Measurements from ENCODE around the gene CDC42BPB.
"Not testable (repeated sequence)": the region's sequence is repeated elsewhere in the genome, so short reads cannot be mapped to it uniquely, and the experiment has no call there.

CDC42BPB gene

GRCh38 chr14:102902086-102902485 is 155.3 kb downstream of the CDC42BPB start:
- Histone ChIP-seq H3K4me1 (ENCODE audit: control insufficient read depth, insufficient read depth, low read length) (no peaks in the 10 kb centered on the region), H3K36me3 (ENCODE audit: control insufficient read depth in 2 of 2, insufficient read depth in 2 of 2, low read length in 2 of 2) (peaks cover 7 to 9% of the 10 kb centered on the region in 2 donors), H3K27me3 (ENCODE audit: control insufficient read depth in 1 of 2, insufficient read depth in 2 of 2, low read length in 2 of 2) (no peaks in the 10 kb centered on the region), H3K4me3 (ENCODE audit: low read length in 2 of 2) (no peak overlapping the region), H3K27ac (ENCODE audit: low read length) (no peak overlapping the region), H3K9me3 (ENCODE audit: control insufficient read depth in 2 of 2, low read length in 2 of 2) (no peaks in the 10 kb centered on the region), H3K9ac (ENCODE audit: low read length in 2 of 2) (no peak overlapping the region)

GRCh38 chr14:102901633-102902032 is 155.7 kb downstream of the CDC42BPB start:
- H3K27me3 ChIP-seq (ENCODE audit: control insufficient read depth in 1 of 2, insufficient read depth in 2 of 2, low read length in 2 of 2) = no peaks in the 10 kb centered on the region
- no peaks in the 10 kb centered on the region for H3K9me3 ChIP-seq (ENCODE audit: control insufficient read depth in 2 of 2, low read length in 2 of 2)
- H3K9ac ChIP-seq (ENCODE audit: low read length in 2 of 2) = no peak overlapping the region
- no peak overlapping the region for H3K27ac ChIP-seq (ENCODE audit: low read length)
- no peak overlapping the region for H3K4me3 ChIP-seq (ENCODE audit: low read length in 2 of 2)
- peaks cover 7 to 9% of the 10 kb centered on the region in 2 donors for H3K36me3 ChIP-seq (ENCODE audit: control insufficient read depth in 2 of 2, insufficient read depth in 2 of 2, low read length in 2 of 2)
- H3K4me1 ChIP-seq (ENCODE audit: control insufficient read depth, insufficient read depth, low read length) = no peaks in the 10 kb centered on the region

GRCh38 chr14:102900631-102901571 is 156.4 kb downstream of the CDC42BPB start:
- H3K27ac ChIP-seq (ENCODE audit: low read length) = no peak overlapping the region
- no peak overlapping the region for H3K4me3 ChIP-seq (ENCODE audit: low read length in 2 of 2)
- H3K9me3 ChIP-seq (ENCODE audit: control insufficient read depth in 2 of 2, low read length in 2 of 2) = no peaks in the 10 kb centered on the region
- no peaks in the 10 kb centered on the region for H3K27me3 ChIP-seq (ENCODE audit: control insufficient read depth in 1 of 2, insufficient read depth in 2 of 2, low read length in 2 of 2)
- H3K4me1 ChIP-seq (ENCODE audit: control insufficient read depth, insufficient read depth, low read length) = no peaks in the 10 kb centered on the region
- peaks cover 7 to 9% of the 10 kb centered on the region in 2 donors for H3K36me3 ChIP-seq (ENCODE audit: control insufficient read depth in 2 of 2, insufficient read depth in 2 of 2, low read length in 2 of 2)
- no peak overlapping the region for H3K9ac ChIP-seq (ENCODE audit: low read length in 2 of 2)

- Histone ChIP-seq H3K36me3 (ENCODE audit: control insufficient read depth in 2 of 2, insufficient read depth in 2 of 2, low read length in 2 of 2) (peaks cover 2% of the 10 kb centered on the region in 2 donors), H3K9ac (ENCODE audit: low read length in 2 of 2) (no peak overlapping the region), H3K27ac (ENCODE audit: low read length) (no peak overlapping the region), H3K9me3 (ENCODE audit: control insufficient read depth in 2 of 2, low read length in 2 of 2) (no peaks in the 10 kb centered on the region), H3K4me1 (ENCODE audit: control insufficient read depth, insufficient read depth, low read length) (no peaks in the 10 kb centered on the region), H3K27me3 (ENCODE audit: control insufficient read depth in 1 of 2, insufficient read depth in 2 of 2, low read length in 2 of 2) (no peaks in the 10 kb centered on the region), H3K4me3 (ENCODE audit: low read length in 2 of 2) (no peak overlapping the region)
Measured at GRCh38 chr14:102899516-102899900, 157.8 kb downstream of the CDC42BPB start.

GRCh38 chr14:102898776-102899515 is 158.4 kb downstream of the CDC42BPB start:
- Histone ChIP-seq H3K4me1 (ENCODE audit: control insufficient read depth, insufficient read depth, low read length) (no peaks in the 10 kb centered on the region), H3K9me3 (ENCODE audit: control insufficient read depth in 2 of 2, low read length in 2 of 2) (no peaks in the 10 kb centered on the region), H3K4me3 (ENCODE audit: low read length in 2 of 2) (no peak overlapping the region), H3K9ac (ENCODE audit: low read length in 2 of 2) (no peak overlapping the region), H3K27me3 (ENCODE audit: control insufficient read depth in 1 of 2, insufficient read depth in 2 of 2, low read length in 2 of 2) (no peaks in the 10 kb centered on the region), H3K36me3 (ENCODE audit: control insufficient read depth in 2 of 2, insufficient read depth in 2 of 2, low read length in 2 of 2) (peaks cover under 1 to 2% of the 10 kb centered on the region in 2 donors), H3K27ac (ENCODE audit: low read length) (no peak overlapping the region)

GRCh38 chr14:102898298-102898697 is 159.1 kb downstream of the CDC42BPB start:
- Histone ChIP-seq H3K27ac (ENCODE audit: low read length) (no peak overlapping the region), H3K4me3 (ENCODE audit: low read length in 2 of 2) (no peak overlapping the region), H3K27me3 (ENCODE audit: control insufficient read depth in 1 of 2, insufficient read depth in 2 of 2, low read length in 2 of 2) (no peaks in the 10 kb centered on the region), H3K36me3 (ENCODE audit: control insufficient read depth in 2 of 2, insufficient read depth in 2 of 2, low read length in 2 of 2) (peaks cover 0 to 2% of the 10 kb centered on the region in 2 donors), H3K9me3 (ENCODE audit: control insufficient read depth in 2 of 2, low read length in 2 of 2) (no peaks in the 10 kb centered on the region), H3K9ac (ENCODE audit: low read length in 2 of 2) (no peak overlapping the region), H3K4me1 (ENCODE audit: control insufficient read depth, insufficient read depth, low read length) (peaks cover 5% of the 10 kb centered on the region)

GRCh38 chr14:102897299-102898027 is 159.9 kb downstream of the CDC42BPB start:
- Histone ChIP-seq H3K27me3 (ENCODE audit: control insufficient read depth in 1 of 2, insufficient read depth in 2 of 2, low read length in 2 of 2) (no peaks in the 10 kb centered on the region), H3K27ac (ENCODE audit: low read length) (no peak overlapping the region), H3K9ac (ENCODE audit: low read length in 2 of 2) (no peak overlapping the region), H3K36me3 (ENCODE audit: control insufficient read depth in 2 of 2, insufficient read depth in 2 of 2, low read length in 2 of 2) (peaks cover 0 to 2% of the 10 kb centered on the region in 2 donors), H3K4me3 (ENCODE audit: low read length in 2 of 2) (no peak overlapping the region), H3K4me1 (ENCODE audit: control insufficient read depth, insufficient read depth, low read length) (peaks cover 8% of the 10 kb centered on the region), H3K9me3 (ENCODE audit: control insufficient read depth in 2 of 2, low read length in 2 of 2) (no peaks in the 10 kb centered on the region)

GRCh38 chr14:102896735-102897134 is 160.6 kb downstream of the CDC42BPB start:
- not testable (repeated sequence) for H3K9me3 ChIP-seq (ENCODE audit: control insufficient read depth in 2 of 2, low read length in 2 of 2); H3K9ac ChIP-seq (ENCODE audit: low read length in 2 of 2); H3K27ac ChIP-seq (ENCODE audit: low read length); H3K36me3 ChIP-seq (ENCODE audit: control insufficient read depth in 2 of 2, insufficient read depth in 2 of 2, low read length in 2 of 2); H3K27me3 ChIP-seq (ENCODE audit: control insufficient read depth in 1 of 2, insufficient read depth in 2 of 2, low read length in 2 of 2); H3K4me3 ChIP-seq (ENCODE audit: low read length in 2 of 2); H3K4me1 ChIP-seq (ENCODE audit: control insufficient read depth, insufficient read depth, low read length)

- Histone ChIP-seq H3K27me3 (ENCODE audit: control insufficient read depth in 1 of 2, insufficient read depth in 2 of 2, low read length in 2 of 2) (no peaks in the 10 kb centered on the region), H3K9me3 (ENCODE audit: control insufficient read depth in 2 of 2, low read length in 2 of 2) (no peaks in the 10 kb centered on the region), H3K9ac (ENCODE audit: low read length in 2 of 2) (no peak overlapping the region), H3K27ac (ENCODE audit: low read length) (peak overlapping the region; percentile 18), H3K4me3 (ENCODE audit: low read length in 2 of 2) (peak overlapping the region; percentile 1 to 29), H3K36me3 (ENCODE audit: control insufficient read depth in 2 of 2, insufficient read depth in 2 of 2, low read length in 2 of 2) (peaks cover 5 to 7% of the 10 kb centered on the region in 2 donors), H3K4me1 (ENCODE audit: control insufficient read depth, insufficient read depth, low read length) (peaks cover 8% of the 10 kb centered on the region)
Measured at GRCh38 chr14:102893452-102893851, 163.9 kb downstream of the CDC42BPB start.

- H3K4me1 ChIP-seq (ENCODE audit: control insufficient read depth, insufficient read depth, low read length) = peaks cover 8% of the 10 kb centered on the region
- H3K36me3 ChIP-seq (ENCODE audit: control insufficient read depth in 2 of 2, insufficient read depth in 2 of 2, low read length in 2 of 2) = peaks cover 3 to 11% of the 10 kb centered on the region in 2 donors
- no peak overlapping the region for H3K9ac ChIP-seq (ENCODE audit: low read length in 2 of 2)
- no peaks in the 10 kb centered on the region for H3K27me3 ChIP-seq (ENCODE audit: control insufficient read depth in 1 of 2, insufficient read depth in 2 of 2, low read length in 2 of 2)
- no peak overlapping the region for H3K27ac ChIP-seq (ENCODE audit: low read length)
- no peaks in the 10 kb centered on the region for H3K9me3 ChIP-seq (ENCODE audit: control insufficient read depth in 2 of 2, low read length in 2 of 2)
- H3K4me3 ChIP-seq (ENCODE audit: low read length in 2 of 2) = no peak overlapping the region
Measured at GRCh38 chr14:102892651-102893050, 164.7 kb downstream of the CDC42BPB start.
